Retinal pigment epithelial cell (primary cell): ENCODE data around the gene TOR4A.

Experiments
- DNase-seq: peaks from one replicate; pipeline ENCODE4 v3.0.0-alpha.2; 2010; ENCODE audit warnings: low read depth
- H3K4me3 ChIP-seq: 2 replicates; pipeline ENCODE4 v1.5.1; 2011; ENCODE audit warnings: mild to moderate bottlenecking, low read length, control low read depth, moderate library complexity
- CTCF ChIP-seq: conservative IDR thresholded peaks from 2 replicates; pipeline ENCODE4 v1.5.1; 2011; ENCODE audit warnings: low read depth, low read length, control low read depth, inconsistent platforms

TOR4A gene

GRCh38 chr9:137245450-137246421 lies 31.8 kb upstream of the TOR4A start:
- H3K4me3 ChIP-seq = no peak overlapping the region
- no peak for DNase-seq
- TF ChIP-seq CTCF = no peak

- TF ChIP-seq CTCF = no peak
- DNase-seq = no peak
- H3K4me3 ChIP-seq = no peak overlapping the region
These were observed 30.2 kb upstream of the TOR4A start for GRCh38 chr9:137247135-137247915.

GRCh38 chr9:137247916-137248175 lies 29.7 kb upstream of the TOR4A start:
- no peak for TF ChIP-seq CTCF
- no peak for DNase-seq
- no peak overlapping the region for H3K4me3 ChIP-seq

GRCh38 chr9:137250329-137251193 lies 27.0 kb upstream of the TOR4A start:
- H3K4me3 ChIP-seq = no peak overlapping the region
- no peak for TF ChIP-seq CTCF
- DNase-seq = no peak

- H3K4me3 ChIP-seq = no peak within 1 kb of the TSS
- no peak for TF ChIP-seq CTCF
- no peak for DNase-seq
These were observed 26.4 kb upstream of the TOR4A start, which contains the start of gene STPG3 for GRCh38 chr9:137251194-137251461. Gene STPG3 (plus strand): TSS chr9:137251286. CDS start chr9:137251287, 1 bp downstream.

GRCh38 chr9:137251490-137252268 lies 25.8 kb upstream of the TOR4A start:
- H3K4me3 ChIP-seq = no peak overlapping the region
- no peak for DNase-seq
- no peak for TF ChIP-seq CTCF
